Activated naive CD8-positive, alpha-beta T cell treated with anti-CD3 and anti-CD28 coated beads for 36 hours (primary cell): Measurements from ENCODE around the gene NAA38. TPM values are rescaled to one million over a fixed set of nuclear protein-coding genes. Genes with fewer than 3 reads are reported as not detected.
"Not testable (repeated sequence)": the region's sequence is repeated elsewhere in the genome, so short reads cannot be mapped to it uniquely, and the experiment has no call there.

Experiments used
- DNase-seq: peaks from one replicate; pipeline ENCODE4 v3.0.0; 2021
- H3K27ac Mint-ChIP-seq: one replicate; pipeline ENCODE4 v1.8.0; 2022; ENCODE audit warnings: mild to moderate bottlenecking, moderate library complexity, mixed read lengths
- H3K27me3 Mint-ChIP-seq: one replicate; pipeline ENCODE4 v1.8.0; 2022; ENCODE audit warnings: mild to moderate bottlenecking, mixed read lengths
- H3K36me3 Mint-ChIP-seq: one replicate; pipeline ENCODE4 v1.8.0; 2021; ENCODE audit warnings: mild to moderate bottlenecking, mixed read lengths
- H3K4me1 Mint-ChIP-seq: one replicate; pipeline ENCODE4 v1.8.0; 2021; ENCODE audit warnings: mixed read lengths
- H3K4me3 Mint-ChIP-seq: one replicate; pipeline ENCODE4 v1.8.0; 2022; ENCODE audit warnings: mild to moderate bottlenecking, moderate library complexity, mixed read lengths
- H3K9me3 Mint-ChIP-seq: one replicate; pipeline ENCODE4 v1.8.0; 2022; ENCODE audit warnings: mixed read lengths
- total RNA-seq, 2 experiments: library from RNA; stranded (reverse); gene quantifications; one replicate each; pipeline ENCODE4 v1.2.3, GENCODE V29; 2021

The NAA38 gene
- total RNA-seq, 2 experiments from 2014 or later, result 65.2 to 66.6 TPM

- Mint-ChIP-seq H3K36me3 (peaks cover 13% of the 10 kb centered on the region), H3K4me1 (no peaks in the 10 kb centered on the region), H3K4me3 (peak overlapping the region; percentile 59)
Observed at GRCh38 chr17:7885367-7886226, 28.2 kb upstream of the NAA38 start.

GRCh38 chr17:7884581-7885366, 27.4 kb upstream of the NAA38 start:
- DNase-seq, result peak; percentile 45
- H3K4me3 Mint-ChIP-seq, result peak overlapping the region; percentile 79
- peak overlapping the region; percentile 86 for H3K27ac Mint-ChIP-seq
- no peaks in the 10 kb centered on the region for H3K27me3 Mint-ChIP-seq
- peaks cover 9% of the 10 kb centered on the region for H3K36me3 Mint-ChIP-seq
- H3K9me3 Mint-ChIP-seq, result no peaks in the 10 kb centered on the region
- H3K4me1 Mint-ChIP-seq, result no peaks in the 10 kb centered on the region

More at GRCh38 chr17:7885367-7886226, 28.2 kb upstream of the NAA38 start:
- peak; percentile 62 for DNase-seq
- H3K9me3 Mint-ChIP-seq, result no peaks in the 10 kb centered on the region
- peak overlapping the region; percentile 66 for H3K27ac Mint-ChIP-seq
- no peaks in the 10 kb centered on the region for H3K27me3 Mint-ChIP-seq

- Mint-ChIP-seq H3K4me1 (no peaks in the 10 kb centered on the region), H3K27ac (peak overlapping the region; percentile 87), H3K36me3 (peaks cover 6% of the 10 kb centered on the region), H3K27me3 (no peaks in the 10 kb centered on the region), H3K9me3 (no peaks in the 10 kb centered on the region), H3K4me3 (peak overlapping the region; percentile 76)
- peak; percentile 12 for DNase-seq
Observed at GRCh38 chr17:7883781-7884386, 26.5 kb upstream of the NAA38 start.

DNA sequence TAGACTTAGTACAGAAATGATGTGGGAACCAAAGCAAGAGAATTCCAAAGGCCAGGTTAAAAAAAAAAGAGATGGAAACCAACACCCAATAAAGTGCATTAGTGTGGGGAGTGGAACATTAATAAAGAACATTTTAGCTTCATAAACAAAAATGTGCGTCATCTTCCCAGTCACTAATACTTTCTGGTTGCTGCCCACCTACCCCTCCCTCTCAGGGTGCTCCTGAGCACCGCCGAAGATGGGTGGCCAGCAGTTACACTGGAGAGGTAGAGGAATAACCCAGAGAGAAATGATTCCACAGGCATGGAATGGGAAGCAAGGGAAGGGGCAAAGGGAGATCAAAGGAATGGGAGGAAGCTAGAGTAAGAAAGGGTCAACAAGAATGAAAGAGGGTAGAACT, 25.3 kb upstream of the NAA38 start:
- DNase-seq, result no peak
- Mint-ChIP-seq H3K36me3 (peaks cover 6% of the 10 kb centered on the region), H3K4me1 (no peaks in the 10 kb centered on the region), H3K27ac (no peak overlapping the region), H3K4me3 (no peak overlapping the region), H3K9me3 (no peaks in the 10 kb centered on the region), H3K27me3 (no peaks in the 10 kb centered on the region)

GRCh38 chr17:7882068-7882467, 24.7 kb upstream of the NAA38 start:
- Mint-ChIP-seq H3K27me3 (no peaks in the 10 kb centered on the region), H3K27ac (no peak overlapping the region), H3K4me1 (no peaks in the 10 kb centered on the region), H3K4me3 (no peak overlapping the region), H3K36me3 (peaks cover 8% of the 10 kb centered on the region), H3K9me3 (no peaks in the 10 kb centered on the region)
- no peak for DNase-seq

- H3K4me1 Mint-ChIP-seq, result peaks cover under 1% of the 10 kb centered on the region
- no peak for DNase-seq
- no peaks in the 10 kb centered on the region for H3K9me3 Mint-ChIP-seq
- H3K27me3 Mint-ChIP-seq, result no peaks in the 10 kb centered on the region
- H3K27ac Mint-ChIP-seq, result no peak overlapping the region
- no peak overlapping the region for H3K4me3 Mint-ChIP-seq
- H3K36me3 Mint-ChIP-seq, result peaks cover 10% of the 10 kb centered on the region
Observed at GRCh38 chr17:7881276-7882054, 24.1 kb upstream of the NAA38 start.

DNA sequence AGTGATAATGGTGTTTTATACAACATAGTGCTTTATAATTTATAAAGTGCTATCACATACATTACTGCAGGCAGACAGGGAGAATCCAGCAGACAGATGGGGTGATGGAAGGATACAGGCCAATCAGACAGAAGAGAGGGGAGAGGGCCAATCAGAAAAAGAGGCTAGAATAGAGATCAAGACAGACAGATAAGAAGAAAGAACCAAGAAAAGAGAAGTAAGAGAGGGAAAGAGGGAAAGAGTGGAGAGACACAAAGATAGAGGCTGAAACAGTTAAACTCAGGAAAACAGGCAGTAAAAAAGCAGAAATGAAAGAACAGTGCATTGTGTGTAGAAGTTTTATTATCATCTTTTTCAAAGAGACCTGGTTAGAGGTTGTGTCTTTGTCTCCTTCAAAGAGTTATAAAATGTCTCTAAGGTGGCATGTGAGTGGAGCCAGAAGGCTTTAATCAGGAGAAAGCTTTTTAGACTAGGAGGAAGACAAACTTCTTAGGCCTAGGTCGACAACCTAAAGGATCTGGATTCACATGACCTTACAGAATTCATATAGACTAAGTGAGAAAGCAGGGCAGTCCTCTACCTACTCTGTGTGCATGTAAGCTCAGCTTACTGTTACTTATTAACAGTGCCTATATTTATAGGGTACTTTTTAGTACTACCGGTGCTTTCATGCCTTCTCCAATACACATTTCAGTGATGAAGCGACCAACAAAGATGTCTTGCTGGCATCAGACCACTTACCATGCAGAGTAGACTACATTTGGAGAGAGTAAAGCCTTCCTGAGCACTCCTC, 22.9 kb upstream of the NAA38 start:
- Mint-ChIP-seq H3K27ac (no peak overlapping the region), H3K4me3 (no peak overlapping the region), H3K36me3 (peaks cover 12% of the 10 kb centered on the region), H3K4me1 (peaks cover 5% of the 10 kb centered on the region), H3K9me3 (no peaks in the 10 kb centered on the region), H3K27me3 (no peaks in the 10 kb centered on the region)
- DNase-seq, result no peak

DNA sequence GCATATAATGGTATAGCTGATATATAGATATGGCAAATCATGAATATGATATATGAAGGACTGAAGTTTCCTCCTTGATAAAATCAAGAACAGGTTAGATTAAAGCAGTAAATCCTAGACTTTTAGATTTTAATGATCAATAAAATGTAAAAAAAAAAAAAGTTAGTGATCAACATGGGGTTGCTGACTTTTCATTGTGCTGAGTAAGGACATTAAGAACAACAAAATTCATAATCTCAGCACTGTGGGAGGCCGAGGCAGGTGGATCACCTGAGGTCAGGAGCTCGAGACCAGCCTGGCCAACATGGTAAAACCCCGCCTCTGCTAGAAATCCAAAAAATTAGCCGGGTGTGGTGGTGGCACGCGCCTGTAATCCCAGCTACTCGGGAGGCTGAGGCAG, 20.9 kb upstream of the NAA38 start:
- Mint-ChIP-seq H3K27me3 (no peaks in the 10 kb centered on the region), H3K27ac (no peak overlapping the region), H3K4me1 (peaks cover 9% of the 10 kb centered on the region), H3K36me3 (peaks cover 22% of the 10 kb centered on the region), H3K9me3 (no peaks in the 10 kb centered on the region), H3K4me3 (no peak overlapping the region)
- DNase-seq, result no peak

- H3K4me3 Mint-ChIP-seq, result no peak overlapping the region
- H3K27me3 Mint-ChIP-seq, result no peaks in the 10 kb centered on the region
- H3K27ac Mint-ChIP-seq, result no peak overlapping the region
- no peak for DNase-seq
- no peaks in the 10 kb centered on the region for H3K9me3 Mint-ChIP-seq
- H3K36me3 Mint-ChIP-seq, result peaks cover 26% of the 10 kb centered on the region
- H3K4me1 Mint-ChIP-seq, result peaks cover 11% of the 10 kb centered on the region
Observed at GRCh38 chr17:7875804-7876370, 18.5 kb upstream of the NAA38 start.

GRCh38 chr17:7873051-7873450, 15.7 kb upstream of the NAA38 start:
- Mint-ChIP-seq H3K9me3 (no peaks in the 10 kb centered on the region), H3K36me3 (peaks cover 28% of the 10 kb centered on the region), H3K27ac (no peak overlapping the region), H3K4me1 (peaks cover 21% of the 10 kb centered on the region), H3K27me3 (no peaks in the 10 kb centered on the region), H3K4me3 (no peak overlapping the region)
- DNase-seq, result no peak

GRCh38 chr17:7867881-7868329, 10.5 kb upstream of the NAA38 start:
- no peak for DNase-seq
- peaks cover 23% of the 10 kb centered on the region for H3K36me3 Mint-ChIP-seq
- peaks cover 28% of the 10 kb centered on the region for H3K4me1 Mint-ChIP-seq
- peaks cover 2% of the 10 kb centered on the region for H3K9me3 Mint-ChIP-seq
- no peak overlapping the region for H3K4me3 Mint-ChIP-seq
- peak overlapping the region; percentile 58 for H3K27ac Mint-ChIP-seq
- H3K27me3 Mint-ChIP-seq, result no peaks in the 10 kb centered on the region

DNA sequence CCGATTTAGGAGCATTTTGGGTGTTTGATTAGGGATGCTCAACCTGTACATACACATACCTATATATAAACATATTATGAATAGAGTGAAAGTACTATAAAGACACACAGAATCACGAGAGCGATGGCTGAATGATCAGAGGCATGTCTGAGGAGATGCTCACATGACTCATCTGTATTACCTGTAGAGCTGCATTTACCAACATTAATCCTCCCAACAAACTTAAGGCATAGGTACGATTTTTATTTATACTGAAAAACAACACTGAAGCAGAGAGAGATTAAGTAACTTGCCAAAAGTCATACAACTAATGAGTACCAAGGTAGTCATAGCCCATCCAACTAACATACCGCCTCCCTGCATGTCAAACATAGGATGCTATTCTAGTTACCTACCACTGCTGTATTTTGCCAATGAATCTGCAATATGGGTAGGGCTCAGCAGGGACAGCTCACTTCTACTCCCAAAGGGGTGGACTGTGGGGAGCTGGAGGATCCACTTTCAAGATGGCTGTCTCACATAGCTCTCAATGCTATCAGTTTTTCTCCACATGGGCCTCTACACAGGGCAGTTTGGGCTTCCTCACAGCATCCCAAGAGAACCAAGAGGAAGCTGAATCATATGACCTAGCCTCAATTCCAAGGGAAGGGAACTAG, 7.8 kb upstream of the NAA38 start:
- H3K4me1 Mint-ChIP-seq, result peaks cover 27% of the 10 kb centered on the region
- no peak overlapping the region for H3K27ac Mint-ChIP-seq
- H3K36me3 Mint-ChIP-seq, result peaks cover 24% of the 10 kb centered on the region
- H3K4me3 Mint-ChIP-seq, result no peak overlapping the region
- DNase-seq, result no peak
- no peaks in the 10 kb centered on the region for H3K27me3 Mint-ChIP-seq
- peaks cover 2% of the 10 kb centered on the region for H3K9me3 Mint-ChIP-seq

- H3K4me1 Mint-ChIP-seq, result peaks cover 27% of the 10 kb centered on the region
- H3K27ac Mint-ChIP-seq, H3K27me3 Mint-ChIP-seq, H3K4me3 Mint-ChIP-seq, DNase-seq, H3K9me3 Mint-ChIP-seq: not testable (repeated sequence)
- peaks cover 24% of the 10 kb centered on the region for H3K36me3 Mint-ChIP-seq
Observed at GRCh38 chr17:7864384-7864783, 7.0 kb upstream of the NAA38 start.
